ENCODE results near the gene ARHGAP27.

ARHGAP27 gene

DNA sequence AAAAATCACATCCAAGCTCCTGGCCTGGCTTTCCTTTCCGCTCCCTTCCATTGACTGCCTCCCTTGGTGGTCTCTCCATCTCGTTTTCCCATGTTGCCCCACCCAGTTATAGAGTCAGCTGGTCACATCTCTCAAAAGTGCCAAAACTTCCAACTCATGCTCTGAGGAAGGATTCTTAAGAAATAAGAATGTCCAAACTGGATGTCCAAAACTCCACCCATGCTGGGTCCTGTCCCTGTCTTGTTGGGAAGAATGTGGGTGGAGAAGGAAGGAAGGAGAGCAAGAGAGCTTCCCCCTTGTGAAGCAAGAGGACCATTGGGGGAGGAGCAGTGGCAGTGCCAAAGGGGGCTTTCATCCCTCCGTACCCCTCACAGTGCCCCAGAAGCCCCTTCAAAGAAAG, 71.2 kb downstream of the ARHGAP27 start:
- no peaks in the 10 kb centered on the region for H3K36me3 ChIP-seq (ENCODE audit: insufficient read depth, low read length)
- no peaks in the 10 kb centered on the region for H3K9me3 ChIP-seq (ENCODE audit: low read depth, low read length)
- no peak overlapping the region for H3K27ac ChIP-seq
- no peak overlapping the region for H3K4me3 ChIP-seq
- TF ChIP-seq POLR2AphosphoS5 (IDR thresholded peaks at IDR 0.05; ENCODE audit: borderline replicate concordance, low read depth, low read length) (no peak), EZH2 (IDR thresholded peaks at IDR 0.05) (no peak), FOXP2 (optimal IDR thresholded peaks at IDR 0.05; ENCODE audit: control extremely low read depth, extremely low read length, insufficient read depth) (no peak)
- DNase-seq (ENCODE audit: low read depth, low spot score), result no peak
- no peak overlapping the region for H3K9ac ChIP-seq (ENCODE audit: insufficient read length)

DNA sequence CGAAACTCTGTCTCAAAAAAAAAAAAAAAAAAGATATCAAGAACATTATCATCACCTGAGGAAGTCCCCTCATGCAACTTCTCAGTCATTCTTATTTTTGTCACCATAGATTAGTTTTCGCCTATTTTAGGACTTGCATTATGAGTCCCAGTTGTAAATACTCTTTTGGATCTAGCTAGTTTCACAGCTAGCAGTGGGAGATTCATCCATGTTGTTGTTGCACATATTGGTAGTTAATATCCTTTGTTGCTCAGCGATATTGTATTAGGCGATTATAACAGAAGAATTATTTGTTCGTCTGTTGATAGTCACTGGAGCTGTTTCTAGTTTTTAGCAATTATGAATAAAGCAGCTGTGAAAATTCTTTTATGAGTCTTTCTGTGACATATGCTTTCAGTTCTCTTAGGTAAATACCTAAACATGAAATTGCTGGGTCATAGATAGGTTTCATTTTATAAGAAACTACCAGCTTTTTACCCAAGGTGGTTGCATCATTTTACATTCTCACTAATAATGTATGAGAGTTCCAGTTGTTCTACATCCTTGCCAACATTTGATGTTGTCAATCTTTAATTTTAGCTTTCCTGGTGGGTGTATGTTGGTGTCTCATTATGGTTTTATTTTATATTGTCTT, 75.2 kb downstream of the ARHGAP27 start:
- H3K27ac ChIP-seq, result no peak overlapping the region
- no peaks in the 10 kb centered on the region for H3K9me3 ChIP-seq (ENCODE audit: low read depth, low read length)
- no peak overlapping the region for H3K9ac ChIP-seq (ENCODE audit: insufficient read length)
- TF ChIP-seq EZH2 (IDR thresholded peaks at IDR 0.05), result no peak
- H3K36me3 ChIP-seq (ENCODE audit: insufficient read depth, low read length), result no peaks in the 10 kb centered on the region
- no peak overlapping the region for H3K4me3 ChIP-seq
- no peak for DNase-seq (ENCODE audit: low read depth, low spot score)

DNA sequence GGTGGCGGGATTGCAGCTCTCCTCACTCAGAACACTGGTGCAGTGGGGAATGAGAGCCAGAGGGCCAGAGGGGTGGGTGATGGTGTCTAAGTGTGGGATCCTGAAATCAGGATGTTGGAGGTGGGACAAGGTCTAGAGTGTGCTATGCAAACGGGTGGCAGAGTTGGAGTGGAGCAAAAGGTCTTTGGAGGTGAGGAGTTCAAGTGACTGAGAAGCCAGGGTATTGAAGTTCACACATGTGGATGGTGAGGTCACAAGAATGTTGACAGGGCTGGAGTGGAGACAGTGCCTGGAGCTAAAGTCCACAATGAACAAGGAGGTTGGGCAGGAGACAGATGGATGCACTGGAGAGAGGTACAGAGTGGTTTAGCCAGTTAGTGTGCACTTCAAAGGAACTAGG, 77.6 kb downstream of the ARHGAP27 start:
- Histone ChIP-seq H3K27ac (no peak overlapping the region), H3K36me3 (ENCODE audit: insufficient read depth, low read length) (no peaks in the 10 kb centered on the region), H3K9me3 (ENCODE audit: low read depth, low read length) (peaks cover 11% of the 10 kb centered on the region), H3K9ac (ENCODE audit: insufficient read length) (no peak overlapping the region), H3K4me3 (no peak overlapping the region)
- no peak for TF ChIP-seq POLR2AphosphoS5 (IDR thresholded peaks at IDR 0.05; ENCODE audit: borderline replicate concordance, low read depth, low read length)
- no peak for TF ChIP-seq FOXP2 (optimal IDR thresholded peaks at IDR 0.05; ENCODE audit: control extremely low read depth, extremely low read length, insufficient read depth)
- TF ChIP-seq EZH2 (IDR thresholded peaks at IDR 0.05), result no peak
- no peak for DNase-seq (ENCODE audit: low read depth, low spot score)

DNA sequence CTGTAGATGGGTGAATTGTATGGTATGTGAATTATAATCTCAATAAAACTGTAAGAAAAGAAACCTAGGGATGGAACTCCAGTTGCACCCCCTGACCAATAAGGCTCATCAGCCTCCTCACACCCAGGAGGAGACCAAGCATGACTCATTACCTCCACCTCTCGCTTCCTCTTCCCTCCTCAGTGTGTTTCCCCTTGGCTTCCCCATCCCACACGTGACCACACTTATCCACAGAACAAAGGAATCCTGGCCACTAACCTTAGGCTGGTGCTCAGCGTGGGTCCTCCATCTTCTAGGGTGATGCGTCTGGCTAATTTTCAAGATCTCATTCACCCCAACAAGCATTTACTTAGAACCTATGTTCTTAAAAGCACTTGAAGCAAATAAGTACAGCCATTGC, 79.6 kb downstream of the ARHGAP27 start:
- H3K9ac ChIP-seq (ENCODE audit: insufficient read length), result no peak overlapping the region
- DNase-seq (ENCODE audit: low read depth, low spot score), result no peak
- no peaks in the 10 kb centered on the region for H3K36me3 ChIP-seq (ENCODE audit: insufficient read depth, low read length)
- TF ChIP-seq EZH2 (IDR thresholded peaks at IDR 0.05) (no peak), POLR2AphosphoS5 (IDR thresholded peaks at IDR 0.05; ENCODE audit: borderline replicate concordance, low read depth, low read length) (no peak), FOXP2 (optimal IDR thresholded peaks at IDR 0.05; ENCODE audit: control extremely low read depth, extremely low read length, insufficient read depth) (no peak)
- peaks cover 11% of the 10 kb centered on the region for H3K9me3 ChIP-seq (ENCODE audit: low read depth, low read length)
- H3K4me3 ChIP-seq, result no peak overlapping the region
- no peak overlapping the region for H3K27ac ChIP-seq

DNA sequence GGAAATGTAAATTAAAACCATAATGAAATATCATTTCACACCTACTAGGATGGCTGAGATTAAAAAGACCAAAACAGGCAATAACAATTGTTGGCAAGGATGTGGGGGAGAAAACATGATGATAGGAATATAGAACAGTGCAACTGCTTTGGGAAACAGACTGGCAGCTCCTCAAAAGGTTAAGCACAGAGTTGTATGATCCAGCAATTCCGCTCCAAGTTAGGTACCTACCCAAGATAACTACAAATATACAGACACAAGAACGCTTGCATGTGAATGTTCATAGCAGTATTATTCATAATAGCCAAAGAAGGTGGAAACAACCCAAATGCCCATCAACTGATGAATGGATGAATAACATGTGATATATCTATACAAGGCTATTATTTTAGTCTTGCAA, 80.8 kb downstream of the ARHGAP27 start:
- H3K9me3 ChIP-seq (ENCODE audit: low read depth, low read length), result peaks cover 11% of the 10 kb centered on the region
- TF ChIP-seq FOXP2 (optimal IDR thresholded peaks at IDR 0.05; ENCODE audit: control extremely low read depth, extremely low read length, insufficient read depth), result no peak
- TF ChIP-seq EZH2 (IDR thresholded peaks at IDR 0.05), result no peak
- no peak for TF ChIP-seq POLR2AphosphoS5 (IDR thresholded peaks at IDR 0.05; ENCODE audit: borderline replicate concordance, low read depth, low read length)
- no peak overlapping the region for H3K4me3 ChIP-seq
- no peak overlapping the region for H3K9ac ChIP-seq (ENCODE audit: insufficient read length)
- H3K27ac ChIP-seq, result no peak overlapping the region
- no peak for DNase-seq (ENCODE audit: low read depth, low spot score)
- no peaks in the 10 kb centered on the region for H3K36me3 ChIP-seq (ENCODE audit: insufficient read depth, low read length)

DNA sequence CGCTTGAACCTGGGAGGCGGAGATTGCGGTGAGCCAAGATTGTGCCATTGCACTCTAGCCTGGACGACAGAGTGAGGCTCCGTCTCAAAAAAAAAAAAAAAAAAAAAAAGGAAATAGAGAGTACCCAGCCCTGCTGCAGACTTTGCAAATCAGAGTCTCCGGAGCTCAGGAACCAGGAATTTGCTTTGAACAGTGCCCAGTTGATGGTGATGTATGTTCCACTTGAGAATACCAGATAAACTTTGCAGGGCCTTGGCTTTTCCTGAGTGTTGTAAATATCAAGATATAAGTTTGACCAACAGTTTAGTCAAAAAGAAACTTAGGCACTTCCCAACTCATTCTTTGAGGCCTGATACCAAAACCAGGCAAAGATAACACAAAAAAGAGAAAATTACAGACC, 85.2 kb downstream of the ARHGAP27 start:
- no peak overlapping the region for H3K4me3 ChIP-seq
- peaks cover 11% of the 10 kb centered on the region for H3K9me3 ChIP-seq (ENCODE audit: low read depth, low read length)
- no peak overlapping the region for H3K27ac ChIP-seq
- no peak overlapping the region for H3K9ac ChIP-seq (ENCODE audit: insufficient read length)
- TF ChIP-seq EZH2 (IDR thresholded peaks at IDR 0.05), result no peak
- TF ChIP-seq POLR2AphosphoS5 (IDR thresholded peaks at IDR 0.05; ENCODE audit: borderline replicate concordance, low read depth, low read length), result no peak
- DNase-seq (ENCODE audit: low read depth, low spot score), result no peak
- no peaks in the 10 kb centered on the region for H3K36me3 ChIP-seq (ENCODE audit: insufficient read depth, low read length)

DNA sequence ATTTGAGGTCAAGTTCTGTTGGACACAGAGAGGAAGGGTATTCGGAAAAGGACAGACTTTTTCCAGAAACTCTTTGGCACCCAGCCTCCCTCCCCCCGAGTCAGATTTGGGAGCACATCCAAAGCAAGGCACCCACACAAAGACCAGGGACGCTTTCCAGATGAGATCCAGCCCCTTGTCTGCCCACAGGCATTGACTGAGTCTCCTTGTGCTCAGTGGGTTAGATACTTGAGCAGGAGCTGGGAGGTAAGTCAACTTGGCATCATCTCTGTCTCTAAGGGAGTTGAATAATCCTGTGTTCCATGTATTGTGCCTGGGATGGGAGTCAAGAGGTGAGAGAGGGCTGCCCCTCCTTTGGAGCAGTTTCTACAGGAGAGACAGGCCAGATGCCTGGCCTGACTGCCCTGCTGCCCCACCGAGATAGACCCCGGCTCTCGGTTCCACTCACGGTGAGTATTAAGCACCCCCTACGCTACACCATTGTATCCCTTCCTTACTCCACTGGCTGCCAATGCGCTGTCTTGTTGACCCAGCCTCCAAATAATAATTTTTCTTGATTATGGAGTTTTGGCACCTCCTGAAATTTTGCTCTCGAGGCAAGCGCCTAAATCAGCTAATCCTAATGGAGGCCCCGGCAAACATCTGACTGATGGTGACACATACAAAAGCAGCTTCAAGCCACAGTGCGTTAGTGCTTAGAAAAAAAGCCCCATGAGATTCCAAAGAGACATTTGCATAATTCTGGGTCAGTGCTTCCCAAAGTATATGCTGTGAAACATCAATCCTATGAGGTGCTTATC, 86.3 kb downstream of the ARHGAP27 start:
- peaks cover 7% of the 10 kb centered on the region for H3K9me3 ChIP-seq (ENCODE audit: low read depth, low read length)
- DNase-seq (ENCODE audit: low read depth, low spot score), result no peak
- H3K36me3 ChIP-seq (ENCODE audit: insufficient read depth, low read length), result no peaks in the 10 kb centered on the region
- no peak overlapping the region for H3K27ac ChIP-seq
- 0 out of 2 replicates have a peak overlapping the region, but pooled peaks have one; percentile 1 for H3K4me3 ChIP-seq
- TF ChIP-seq POLR2AphosphoS5 (IDR thresholded peaks at IDR 0.05; ENCODE audit: borderline replicate concordance, low read depth, low read length) (no peak), FOXP2 (optimal IDR thresholded peaks at IDR 0.05; ENCODE audit: control extremely low read depth, extremely low read length, insufficient read depth) (no peak), EZH2 (IDR thresholded peaks at IDR 0.05) (no peak)
- H3K9ac ChIP-seq (ENCODE audit: insufficient read length), result no peak overlapping the region

DNA sequence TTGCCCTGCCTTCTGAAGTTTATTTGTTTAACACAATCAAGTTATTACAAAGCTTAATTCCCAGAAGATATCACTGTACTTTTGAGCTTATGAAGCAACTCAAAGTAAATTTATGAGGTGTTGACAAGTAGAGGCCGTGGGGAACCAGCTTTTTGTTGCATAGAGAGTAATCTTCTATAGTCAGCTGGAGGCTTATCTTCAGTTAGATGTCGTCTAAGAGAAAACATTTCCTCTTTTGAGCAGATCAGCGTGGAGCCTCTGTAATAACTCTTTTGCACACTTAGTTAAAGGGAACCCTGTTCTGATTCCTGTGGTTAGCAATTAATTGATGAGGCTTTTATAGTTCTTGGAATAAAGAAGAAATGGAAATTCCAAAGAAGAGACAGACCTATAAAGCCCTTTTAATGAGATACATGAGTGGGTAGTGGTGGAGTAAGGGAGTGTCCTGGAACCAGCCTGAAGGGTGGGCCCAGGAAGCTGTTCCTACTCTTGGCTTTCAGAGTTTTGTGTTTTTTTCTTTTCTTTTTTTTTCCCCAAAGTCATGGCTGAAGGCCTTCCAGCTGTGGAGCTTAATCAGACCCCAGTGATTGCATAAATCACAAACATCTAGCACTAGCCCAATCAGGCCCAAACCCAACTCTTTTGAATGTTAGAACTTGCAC, 87.0 kb downstream of the ARHGAP27 start:
- H3K27ac ChIP-seq, result no peak overlapping the region
- no peaks in the 10 kb centered on the region; the same call in 1 of the 2 replicates for H3K9me3 ChIP-seq (ENCODE audit: low read depth, low read length)
- TF ChIP-seq POLR2AphosphoS5 (IDR thresholded peaks at IDR 0.05; ENCODE audit: borderline replicate concordance, low read depth, low read length) (peak; percentile 73; the same call in 1 of the 2 replicates), EZH2 (IDR thresholded peaks at IDR 0.05) (no peak), FOXP2 (optimal IDR thresholded peaks at IDR 0.05; ENCODE audit: control extremely low read depth, extremely low read length, insufficient read depth) (peak; percentile 63)
- H3K9ac ChIP-seq (ENCODE audit: insufficient read length), result no peak overlapping the region
- DNase-seq (ENCODE audit: low read depth, low spot score), result peak; percentile 99
- no peaks in the 10 kb centered on the region for H3K36me3 ChIP-seq (ENCODE audit: insufficient read depth, low read length)
- H3K4me3 ChIP-seq, result 0 out of 2 replicates have a peak overlapping the region, but pooled peaks have one; percentile 1

Measured in SK-N-MC (cell line).